SKM-1 treated with dmso at 0.1 percent for 144 hours (cell line): ENCODE measurements around the gene ZNF343.

ENCODE experiments used
- DNase-seq: peaks from one replicate; lab custom pipeline; 2025; ENCODE audit not compliant: unreplicated experiment; lab: John Stamatoyannopoulos, UW

ZNF343 gene

DNA sequence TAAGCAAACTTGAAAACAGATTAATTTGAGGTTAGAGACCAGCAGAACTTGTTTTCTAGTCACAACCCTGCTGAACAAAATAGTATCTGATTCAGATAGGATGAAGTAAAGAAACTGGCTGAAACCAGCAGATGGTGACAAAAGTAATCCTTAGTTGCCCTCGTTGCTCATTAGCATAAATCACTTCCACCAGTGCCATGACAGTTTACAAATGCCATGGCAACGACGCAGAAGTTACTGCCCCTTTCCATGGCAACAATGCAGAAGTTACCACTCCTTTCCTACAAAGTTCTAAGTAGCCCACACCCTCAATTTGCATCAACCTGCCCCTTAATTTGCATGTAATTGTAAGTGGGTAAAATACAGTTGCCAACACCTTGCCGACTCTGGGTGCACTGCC lies 61.9 kb downstream of the ZNF343 start:
- DNase-seq = no peak
